GM12872 (cell line): ENCODE measurements around the gene DUOXA2.
A peak's percentile ranks its signal among the peaks of the same experiment; 100 is the strongest.

Experiments used
- TF ChIP-seq, protein P1 (sequence below): IDR thresholded peaks from 3 replicates; pipeline ENCODE4 v1.5.1; 2011; ENCODE audit warnings: low read depth, mild to moderate bottlenecking, low read length, moderate library complexity; ENCODE audit not compliant: insufficient read depth

The DUOXA2 gene

GRCh38 chr15:45114076-45114750 is at the start of gene DUOXA2, which contains the start of gene DUOX2:
TSS of gene DUOXA2 (plus strand) at chr15:45114326. CDS start at chr15:45114606, 280 bp downstream.
TSS of gene DUOX2 (minus strand) at chr15:45114172. CDS start at chr15:45113411, 761 bp downstream.
- TF ChIP-seq, protein P1, sequence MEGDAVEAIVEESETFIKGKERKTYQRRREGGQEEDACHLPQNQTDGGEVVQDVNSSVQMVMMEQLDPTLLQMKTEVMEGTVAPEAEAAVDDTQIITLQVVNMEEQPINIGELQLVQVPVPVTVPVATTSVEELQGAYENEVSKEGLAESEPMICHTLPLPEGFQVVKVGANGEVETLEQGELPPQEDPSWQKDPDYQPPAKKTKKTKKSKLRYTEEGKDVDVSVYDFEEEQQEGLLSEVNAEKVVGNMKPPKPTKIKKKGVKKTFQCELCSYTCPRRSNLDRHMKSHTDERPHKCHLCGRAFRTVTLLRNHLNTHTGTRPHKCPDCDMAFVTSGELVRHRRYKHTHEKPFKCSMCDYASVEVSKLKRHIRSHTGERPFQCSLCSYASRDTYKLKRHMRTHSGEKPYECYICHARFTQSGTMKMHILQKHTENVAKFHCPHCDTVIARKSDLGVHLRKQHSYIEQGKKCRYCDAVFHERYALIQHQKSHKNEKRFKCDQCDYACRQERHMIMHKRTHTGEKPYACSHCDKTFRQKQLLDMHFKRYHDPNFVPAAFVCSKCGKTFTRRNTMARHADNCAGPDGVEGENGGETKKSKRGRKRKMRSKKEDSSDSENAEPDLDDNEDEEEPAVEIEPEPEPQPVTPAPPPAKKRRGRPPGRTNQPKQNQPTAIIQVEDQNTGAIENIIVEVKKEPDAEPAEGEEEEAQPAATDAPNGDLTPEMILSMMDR: no peak

DNA sequence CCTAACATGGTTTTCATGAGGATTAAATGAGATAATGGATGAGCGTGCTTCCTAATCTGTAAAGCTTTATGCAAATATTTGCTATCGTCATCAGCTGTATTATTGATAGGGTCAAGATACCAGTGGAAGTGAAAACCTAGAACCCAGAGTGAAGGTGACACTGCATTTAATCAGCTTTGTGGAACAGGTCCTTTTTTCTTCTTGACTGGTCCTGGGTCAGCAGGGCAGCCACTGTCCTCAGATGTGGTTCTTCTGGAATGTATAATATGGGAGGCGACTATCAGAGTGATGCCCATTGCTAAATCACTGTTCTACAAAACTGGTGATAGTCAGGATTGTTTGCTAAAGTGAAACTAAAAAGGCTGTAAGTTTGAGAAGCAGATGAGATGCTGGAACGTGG is 49.7 kb upstream of the DUOXA2 start:
- TF ChIP-seq, protein P1: no peak

GRCh38 chr15:45083223-45083622 is 30.9 kb upstream of the DUOXA2 start:
- TF ChIP-seq, protein P1: no peak

GRCh38 chr15:45084163-45084562 is 30.0 kb upstream of the DUOXA2 start:
- TF ChIP-seq, protein P1: no peak

DNA sequence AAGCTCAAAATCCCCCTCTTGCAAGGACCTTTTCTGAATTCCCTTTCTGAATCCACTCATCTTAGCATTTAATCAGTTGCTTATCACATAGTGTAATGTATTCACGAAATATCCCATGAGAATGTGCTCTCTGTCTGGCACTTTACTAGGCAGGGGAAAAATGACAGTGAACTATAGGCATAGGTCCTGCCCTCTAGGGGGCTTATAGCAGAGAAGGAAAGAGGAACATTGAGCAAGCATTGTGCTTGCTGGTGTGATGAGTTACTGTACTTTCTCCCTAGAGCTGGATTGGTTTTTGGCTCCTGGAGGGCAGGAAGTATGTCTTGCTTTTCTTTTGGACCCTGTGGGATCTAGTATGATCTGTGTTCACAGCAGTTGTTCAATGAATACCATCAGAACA is 26.6 kb upstream of the DUOXA2 start:
- TF ChIP-seq, protein P1: peak; percentile 29; the same call in 1 of the 3 replicates

GRCh38 chr15:45088801-45089711 is 25.1 kb upstream of the DUOXA2 start:
- TF ChIP-seq, protein P1: no peak

DNA sequence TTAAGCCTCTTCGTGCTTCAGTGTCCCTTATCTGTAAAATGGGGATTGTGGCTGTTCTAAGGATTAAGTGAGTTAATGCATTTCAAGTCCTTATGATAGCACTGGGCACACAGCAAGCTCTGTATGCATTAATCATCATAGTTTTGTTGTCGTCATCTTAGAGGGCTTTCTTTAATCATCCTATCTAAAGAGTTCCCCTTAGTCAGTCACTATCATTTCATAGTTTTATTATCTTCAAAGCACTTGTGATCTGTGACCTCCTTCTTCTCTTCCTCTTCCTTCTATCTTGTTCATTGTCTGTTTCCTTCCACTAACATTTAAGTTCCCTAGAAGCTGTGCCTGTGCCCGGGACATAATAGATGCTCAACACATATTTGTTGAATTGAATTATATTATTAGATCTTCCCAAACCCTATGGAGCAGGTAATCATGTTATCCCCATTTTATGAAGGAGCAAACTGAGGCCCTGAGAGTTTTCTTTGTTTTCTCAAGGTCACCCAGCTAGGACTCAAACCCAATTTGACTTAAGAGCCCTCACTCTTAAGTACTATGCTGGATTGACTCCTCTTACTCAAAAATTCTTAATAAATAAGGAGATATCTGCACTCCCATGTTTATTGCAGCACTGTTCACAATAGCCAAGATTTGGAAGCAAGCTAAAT is 24.3 kb upstream of the DUOXA2 start:
- TF ChIP-seq, protein P1: no peak
